Gastrocnemius medialis (tissue), 4 donors: Measurements from ENCODE around the gene MS4A4E.

ENCODE experiments used
- POLR2A ChIP-seq, 2 donors: fragments of 450-650 bp; IDR thresholded peaks; one replicate each; pipeline ENCODE4 v1.6.1; 2017; ENCODE audit warnings: antibody characterized with exemption in 2 of 2, mild to moderate bottlenecking in 2 of 2, moderate library complexity in 2 of 2
- TF ChIP-seq, protein P1 (sequence below), 5 experiments: fragments of 450-650 bp in 3 of 5; fragments of 200-600 bp in 2 of 5; sonication (generic) in 2 of 5; IDR thresholded peaks in 4 of 5; conservative IDR thresholded peaks in 1 of 5; 1 replicate in 4 of 5; 2 replicates in 1 of 5; pipeline ENCODE4 v1.5.1; 2016 to 2019; ENCODE audit warnings: antibody characterized with exemption in 5 of 5, mild to moderate bottlenecking in 3 of 5, moderate library complexity in 3 of 5

DNA sequence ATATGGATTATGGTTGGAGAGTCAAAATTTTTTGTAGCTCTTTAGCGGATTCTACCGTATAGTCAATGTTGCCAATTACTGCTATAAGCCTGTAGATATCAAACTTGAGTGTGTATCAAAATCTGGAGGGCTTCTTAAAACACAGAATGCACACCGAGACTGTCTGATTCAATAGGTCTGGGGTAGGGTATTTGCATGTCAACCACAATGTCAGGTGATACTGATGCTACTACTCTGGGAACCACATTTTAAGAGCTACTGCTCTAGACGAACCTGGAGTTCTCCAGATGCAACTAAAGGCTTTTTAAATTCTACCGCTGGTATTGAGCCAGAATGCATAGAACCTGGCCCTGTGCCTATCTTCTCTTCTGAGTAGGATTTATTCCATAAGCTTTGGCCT, 21.7 kb upstream of the MS4A4E start:
- TF ChIP-seq, protein P1, sequence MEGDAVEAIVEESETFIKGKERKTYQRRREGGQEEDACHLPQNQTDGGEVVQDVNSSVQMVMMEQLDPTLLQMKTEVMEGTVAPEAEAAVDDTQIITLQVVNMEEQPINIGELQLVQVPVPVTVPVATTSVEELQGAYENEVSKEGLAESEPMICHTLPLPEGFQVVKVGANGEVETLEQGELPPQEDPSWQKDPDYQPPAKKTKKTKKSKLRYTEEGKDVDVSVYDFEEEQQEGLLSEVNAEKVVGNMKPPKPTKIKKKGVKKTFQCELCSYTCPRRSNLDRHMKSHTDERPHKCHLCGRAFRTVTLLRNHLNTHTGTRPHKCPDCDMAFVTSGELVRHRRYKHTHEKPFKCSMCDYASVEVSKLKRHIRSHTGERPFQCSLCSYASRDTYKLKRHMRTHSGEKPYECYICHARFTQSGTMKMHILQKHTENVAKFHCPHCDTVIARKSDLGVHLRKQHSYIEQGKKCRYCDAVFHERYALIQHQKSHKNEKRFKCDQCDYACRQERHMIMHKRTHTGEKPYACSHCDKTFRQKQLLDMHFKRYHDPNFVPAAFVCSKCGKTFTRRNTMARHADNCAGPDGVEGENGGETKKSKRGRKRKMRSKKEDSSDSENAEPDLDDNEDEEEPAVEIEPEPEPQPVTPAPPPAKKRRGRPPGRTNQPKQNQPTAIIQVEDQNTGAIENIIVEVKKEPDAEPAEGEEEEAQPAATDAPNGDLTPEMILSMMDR (IDR thresholded peaks at IDR 0.05 in 4 of 5, conservative IDR thresholded peaks at IDR 0.05 in 1 of 5): no peak
- TF ChIP-seq POLR2A (IDR thresholded peaks at IDR 0.05): no peak
